GM19328 (cell line): ENCODE measurements around the gene KXD1.
A peak's percentile ranks its signal among the peaks of the same experiment; 100 is the strongest.
"Not testable (repeated sequence)": the region's sequence is repeated elsewhere in the genome, so short reads cannot be mapped to it uniquely, and the experiment has no call there.

Experiments used
- ATAC-seq: cut with Tn5 transposase; IDR thresholded peaks from one replicate; pipeline ENCODE4 v1.9.1; 2021; ENCODE audit warnings: mild to moderate bottlenecking, moderate library complexity; ENCODE audit not compliant: unreplicated experiment

Gene KXD1

DNA sequence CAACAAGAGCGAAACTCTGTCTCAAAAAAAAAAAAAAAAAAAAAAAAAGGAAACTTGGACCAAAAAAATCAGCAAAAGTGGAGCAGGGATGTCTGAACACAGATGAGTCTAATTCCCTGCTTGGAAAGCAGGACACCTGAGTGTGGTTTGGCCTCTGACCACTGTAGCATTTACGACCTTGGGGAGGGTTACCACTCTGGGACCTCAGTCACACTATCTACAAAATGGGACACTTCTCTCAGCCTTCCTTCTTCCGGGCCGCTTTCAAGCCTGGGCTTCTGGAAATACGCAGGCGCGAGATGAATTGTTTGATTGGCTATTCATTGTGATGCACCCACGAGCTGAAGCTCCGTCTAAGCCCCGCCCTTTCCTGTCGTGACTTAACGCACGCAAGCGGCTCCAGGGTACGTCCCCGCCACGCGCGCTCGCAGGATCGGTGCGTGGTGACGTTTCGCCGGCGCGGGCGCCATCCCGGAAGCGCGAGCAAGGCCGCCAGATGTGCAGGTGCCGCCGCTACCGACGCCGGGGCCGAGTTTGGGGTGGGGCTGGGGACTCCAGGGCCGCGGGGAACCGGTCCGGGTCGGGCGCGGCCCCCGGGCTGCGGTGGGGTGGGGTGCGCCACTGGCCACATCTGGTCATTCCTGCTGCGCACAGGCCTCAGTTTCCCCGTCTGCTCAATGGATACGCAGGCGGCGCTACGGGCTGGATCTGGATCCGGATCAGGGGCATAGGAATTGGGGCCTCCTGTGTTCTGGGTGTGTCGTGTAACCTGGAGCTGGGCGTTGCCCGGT is at the start of gene KXD1:
TSS of gene KXD1 (plus strand) at position 460 of the 791 bp plus-strand sequence. CDS start 4,187 bp downstream, outside the sequence.
- peak; percentile 94 for ATAC-seq

DNA sequence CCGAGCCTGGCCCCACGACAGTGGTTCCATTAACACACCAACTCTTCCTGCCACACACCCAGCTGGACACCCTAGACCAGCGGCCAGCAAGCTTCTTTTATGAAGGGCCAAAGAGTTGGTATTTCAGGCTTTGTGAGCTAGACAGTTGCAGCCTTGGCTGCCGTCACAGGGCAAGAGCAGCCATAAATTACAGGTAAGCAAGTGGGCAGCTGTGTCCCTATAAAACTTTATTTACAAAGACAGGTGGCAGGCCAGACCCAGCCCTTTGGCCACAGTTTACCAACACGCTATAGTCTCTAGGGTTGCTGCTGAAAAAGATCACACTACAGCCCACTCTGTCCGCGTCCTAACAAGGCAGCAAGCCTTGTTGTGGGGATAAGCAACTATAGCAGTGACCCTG is 49.1 kb upstream of the KXD1 start:
- ATAC-seq = no peak

GRCh38 chr19:18510216-18510615 is 47.5 kb upstream of the KXD1 start:
- no peak for ATAC-seq

DNA sequence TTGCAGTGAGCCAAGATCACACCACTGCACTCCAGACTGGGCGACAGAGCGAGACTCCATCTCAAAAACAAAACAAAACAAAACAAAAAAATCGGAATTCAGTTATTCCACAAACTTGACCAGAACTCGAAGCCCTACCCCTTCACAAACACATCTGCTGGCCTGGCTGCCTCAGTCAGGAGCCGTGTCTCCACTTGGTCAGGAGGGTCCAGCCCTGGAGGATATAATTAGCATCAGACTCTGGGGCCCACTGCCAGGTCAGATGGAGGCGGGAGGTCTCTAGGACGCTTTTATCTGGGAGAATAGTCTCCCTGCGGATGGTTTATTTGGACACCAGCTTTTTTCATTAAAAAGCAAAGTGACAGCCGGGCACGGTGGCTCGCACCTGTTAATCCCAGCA is 43.8 kb upstream of the KXD1 start:
- ATAC-seq = no peak

DNA sequence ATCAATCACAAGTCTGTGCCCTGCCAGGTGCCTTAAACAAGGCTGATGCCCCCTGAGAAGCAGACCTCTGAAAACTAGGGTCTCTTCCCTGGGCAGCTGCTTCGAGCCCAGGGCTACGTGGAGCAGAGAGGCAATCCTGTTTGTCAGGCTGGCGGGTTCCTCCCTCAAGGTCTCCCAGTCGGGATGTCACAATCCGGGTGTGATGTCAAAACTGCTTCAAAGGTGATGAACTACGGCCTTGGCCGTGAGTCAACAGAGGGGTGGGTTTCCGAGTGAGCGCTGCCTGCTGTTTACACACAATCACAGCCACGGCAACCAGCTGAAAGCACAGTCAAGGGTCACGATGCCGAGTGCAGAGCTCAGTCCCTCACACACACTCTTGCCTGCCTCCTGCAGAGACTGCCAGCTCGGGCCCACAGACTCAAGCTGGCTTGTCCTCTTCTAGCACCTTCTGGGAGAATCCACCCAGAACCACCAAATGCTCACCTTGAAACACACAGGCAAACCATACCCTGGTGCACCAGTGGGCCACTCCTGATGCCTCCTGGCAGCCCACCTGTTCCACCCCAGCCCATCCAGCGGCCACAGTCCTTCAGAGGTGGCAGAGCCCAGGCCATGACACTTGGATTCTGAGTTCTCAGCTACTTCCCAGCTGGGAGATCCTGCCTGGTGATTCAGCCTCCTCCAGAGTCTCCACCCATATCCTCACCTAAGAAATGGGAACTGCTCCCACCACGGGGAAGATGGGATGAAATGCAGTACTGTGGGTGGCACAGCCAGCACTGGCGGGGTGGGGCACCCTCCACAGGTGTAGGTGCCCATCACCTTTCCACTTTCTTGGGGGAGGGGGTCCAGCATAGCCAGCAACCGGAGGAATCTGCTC is 42.6 kb upstream of the KXD1 start:
- no peak for ATAC-seq

GRCh38 chr19:18515959-18516358 is 41.7 kb upstream of the KXD1 start:
- ATAC-seq = no peak

DNA sequence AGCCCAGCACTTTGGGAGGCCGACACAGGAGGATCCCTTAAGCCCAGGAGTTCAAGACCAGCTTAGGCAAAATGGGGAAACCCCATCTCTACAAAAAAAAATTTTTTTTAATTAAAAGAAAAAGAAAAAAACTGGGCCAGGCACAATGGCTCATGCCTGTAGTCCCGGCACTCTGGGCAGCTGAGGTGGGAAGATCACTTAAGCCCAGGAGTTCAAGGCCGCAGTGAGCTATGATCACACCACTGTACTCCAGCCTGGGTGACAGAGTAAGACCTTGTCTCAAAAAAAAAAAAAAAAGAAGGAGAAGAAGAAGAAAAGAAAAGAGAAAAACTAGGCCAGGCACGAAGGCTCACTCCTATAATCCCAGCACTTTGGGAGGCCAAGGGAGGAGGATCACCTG is 40.1 kb upstream of the KXD1 start:
- no peak for ATAC-seq

DNA sequence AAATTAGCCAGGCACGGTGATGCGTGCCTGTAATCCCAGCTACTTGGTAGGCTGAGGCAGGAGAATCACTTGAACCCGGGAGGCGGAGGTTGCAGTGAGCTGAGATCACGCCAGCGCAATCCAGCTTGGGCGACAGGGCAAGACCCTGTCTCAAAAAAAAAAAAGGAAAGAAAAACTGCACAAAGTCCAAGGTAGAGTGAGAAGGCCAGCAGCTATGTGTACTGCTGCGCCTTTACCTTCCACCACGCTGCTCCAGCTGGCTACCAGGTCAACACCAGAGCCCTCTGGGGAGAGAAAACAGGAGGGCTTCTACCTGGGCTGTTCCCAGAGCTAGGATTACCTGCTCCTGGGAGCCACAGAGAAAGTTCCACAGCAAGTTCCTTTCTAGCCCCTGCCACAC is 39.0 kb upstream of the KXD1 start:
- no peak for ATAC-seq

- no peak for ATAC-seq
Observed at GRCh38 chr19:18519962-18520847, 37.5 kb upstream of the KXD1 start.

- no peak for ATAC-seq
Observed at GRCh38 chr19:18520848-18521691, 36.6 kb upstream of the KXD1 start.

GRCh38 chr19:18521692-18522123 is 36.0 kb upstream of the KXD1 start, which contains the start of gene ELL:
Gene ELL, minus strand, starts transcription at chr19:18522070. Its CDS starts 15 bp downstream, at chr19:18522055.
- peak; percentile 0 for ATAC-seq

GRCh38 chr19:18522124-18522861 is 35.4 kb upstream of the KXD1 start:
- ATAC-seq = peak; percentile 82

DNA sequence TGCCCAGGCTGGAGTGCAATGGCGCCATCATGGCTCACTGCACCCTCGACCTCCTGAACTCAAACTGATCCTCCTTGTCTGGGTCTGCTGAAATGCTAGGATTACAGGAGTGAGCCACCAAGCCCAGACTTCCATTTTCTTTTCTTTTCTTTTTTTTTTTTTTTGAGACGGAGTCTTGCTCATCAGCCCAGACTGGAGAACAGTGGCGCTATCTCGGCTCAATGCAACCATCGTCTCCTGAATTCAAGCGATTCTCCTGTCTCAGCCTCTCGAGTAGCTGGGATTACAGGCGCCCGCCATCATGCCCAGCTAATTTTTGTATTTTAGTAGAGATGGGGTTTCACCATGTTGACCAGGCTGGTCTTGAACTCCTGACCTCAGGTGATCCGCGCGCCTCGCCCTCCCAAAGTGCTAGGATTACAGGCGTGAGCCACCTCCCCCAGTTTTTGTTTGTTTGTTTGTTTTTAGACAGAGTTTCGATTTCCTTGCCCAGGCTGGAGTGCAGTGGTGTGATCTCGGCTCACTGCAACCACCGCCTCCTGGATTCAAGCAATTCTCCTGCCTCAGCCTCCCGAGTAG is 34.7 kb upstream of the KXD1 start:
- not testable (repeated sequence) for ATAC-seq

GRCh38 chr19:18523841-18524240 is 33.8 kb upstream of the KXD1 start:
- no peak for ATAC-seq

DNA sequence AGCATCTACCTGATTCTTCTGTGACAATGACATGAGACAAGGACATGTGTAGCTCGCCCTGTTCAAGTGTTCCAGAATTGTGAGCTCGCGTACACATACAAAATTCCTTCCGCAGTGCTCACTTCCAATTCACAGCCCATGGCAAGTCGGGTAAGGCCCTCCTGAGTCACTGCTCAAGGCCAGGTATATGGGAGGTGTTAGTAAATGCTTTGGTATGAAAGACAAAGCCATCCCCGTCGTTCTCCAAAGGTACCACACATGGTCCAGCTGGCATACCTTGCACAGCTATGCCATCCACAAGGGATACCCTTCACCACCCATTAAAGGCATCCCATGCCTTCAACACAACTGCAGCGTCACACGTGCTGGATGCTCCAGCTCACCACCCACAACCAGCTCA is 31.4 kb upstream of the KXD1 start:
- no peak for ATAC-seq

DNA sequence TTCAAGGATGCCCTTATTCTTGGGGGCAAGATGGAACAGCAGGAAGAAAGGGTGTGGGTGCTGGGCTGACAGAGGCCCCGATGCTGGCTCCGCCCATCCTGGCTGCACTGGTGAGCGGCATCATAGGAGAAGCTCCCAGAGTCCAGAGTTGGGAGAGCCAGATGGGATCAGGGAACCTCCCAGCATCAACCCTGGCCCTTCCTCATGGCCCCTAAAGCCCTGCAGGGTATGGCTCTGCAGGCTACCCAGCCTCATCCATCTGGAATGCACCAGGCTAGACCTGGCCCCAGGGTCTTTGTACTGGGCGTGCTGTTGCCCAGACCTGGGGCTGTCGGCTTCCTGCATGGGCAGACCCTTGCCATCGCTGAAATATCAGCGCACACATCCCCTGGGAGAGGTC is 27.9 kb upstream of the KXD1 start:
- no peak for ATAC-seq

DNA sequence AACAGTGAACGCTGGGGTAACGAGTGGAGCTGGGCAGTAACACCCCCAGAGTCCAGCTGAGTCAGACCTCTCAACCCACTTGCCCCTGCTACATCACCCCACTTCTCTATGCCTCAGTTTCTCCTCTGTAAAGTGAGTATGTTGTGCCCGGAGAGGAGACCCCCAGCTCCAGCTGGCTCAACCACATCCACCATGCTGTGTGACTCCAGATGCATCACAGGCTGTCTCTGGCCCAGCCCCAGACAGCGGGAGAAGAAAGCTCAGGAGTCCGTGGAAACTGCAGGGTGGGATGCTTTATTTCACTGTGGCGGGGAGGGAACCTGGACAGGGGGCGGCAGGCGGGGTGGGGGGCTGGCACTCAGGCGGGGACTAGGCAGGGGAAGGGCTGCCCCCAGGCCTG is 26.2 kb upstream of the KXD1 start:
- no peak for ATAC-seq

- no peak for ATAC-seq
Observed at GRCh38 chr19:18532168-18532890, 25.3 kb upstream of the KXD1 start.
